ENCODE measurements around the gene ALK.

ALK gene

GRCh38 chr2:29921560-29921915 is at the start of gene ALK:
ALK (minus strand) TSS chr2:29921586; CDS start chr2:29920659, 927 bp downstream.
- peak; percentile 4 for DNase-seq (ENCODE audit: low read depth, low spot score)

- no peak for DNase-seq (ENCODE audit: low read depth, low spot score)
Observed at GRCh38 chr2:29966266-29966665, 44.9 kb upstream of the ALK start.

GRCh38 chr2:29963972-29964570 is 42.7 kb upstream of the ALK start:
- DNase-seq (ENCODE audit: low read depth, low spot score), result no peak

- DNase-seq (ENCODE audit: low read depth, low spot score), result no peak
Observed at GRCh38 chr2:29962922-29963321, 41.5 kb upstream of the ALK start.

GRCh38 chr2:29954316-29954715 is 32.9 kb upstream of the ALK start:
- no peak for DNase-seq (ENCODE audit: low read depth, low spot score)

GRCh38 chr2:29952973-29953372 is 31.6 kb upstream of the ALK start:
- no peak for DNase-seq (ENCODE audit: low read depth, low spot score)

- no peak for DNase-seq (ENCODE audit: low read depth, low spot score)
Observed at GRCh38 chr2:29951576-29951975, 30.2 kb upstream of the ALK start.

- no peak for DNase-seq (ENCODE audit: low read depth, low spot score)
Observed at GRCh38 chr2:29950481-29950880, 29.1 kb upstream of the ALK start.

GRCh38 chr2:29949042-29949441 is 27.7 kb upstream of the ALK start:
- DNase-seq (ENCODE audit: low read depth, low spot score), result no peak

- DNase-seq (ENCODE audit: low read depth, low spot score), result no peak
Observed at GRCh38 chr2:29946505-29946904, 25.1 kb upstream of the ALK start.

- no peak for DNase-seq (ENCODE audit: low read depth, low spot score)
Observed at GRCh38 chr2:29942711-29943110, 21.3 kb upstream of the ALK start.

- DNase-seq (ENCODE audit: low read depth, low spot score), result no peak
Observed at GRCh38 chr2:29940706-29941105, 19.3 kb upstream of the ALK start.

- no peak for DNase-seq (ENCODE audit: low read depth, low spot score)
Observed at GRCh38 chr2:29936020-29936419, 14.6 kb upstream of the ALK start.

GRCh38 chr2:29931818-29932217 is 10.4 kb upstream of the ALK start:
- no peak for DNase-seq (ENCODE audit: low read depth, low spot score)

- peak; percentile 21 for DNase-seq (ENCODE audit: low read depth, low spot score)
Observed at GRCh38 chr2:29923110-29923721, 1.8 kb upstream of the ALK start.

- DNase-seq (ENCODE audit: low read depth, low spot score), result no peak
Observed at GRCh38 chr2:29922605-29923004, 1.2 kb upstream of the ALK start.

- no peak for DNase-seq (ENCODE audit: low read depth, low spot score)
Observed at GRCh38 chr2:29920631-29921559, 491 bp downstream of the ALK start.

GRCh38 chr2:29920130-29920577 is 1.2 kb downstream of the ALK start:
- DNase-seq (ENCODE audit: low read depth, low spot score), result no peak

- DNase-seq (ENCODE audit: low read depth, low spot score), result no peak
Observed at GRCh38 chr2:29918941-29919340, 2.4 kb downstream of the ALK start.

GRCh38 chr2:29917781-29918180 is 3.6 kb downstream of the ALK start:
- no peak for DNase-seq (ENCODE audit: low read depth, low spot score)

GRCh38 chr2:29916571-29916970 is 4.8 kb downstream of the ALK start:
- no peak for DNase-seq (ENCODE audit: low read depth, low spot score)

- DNase-seq (ENCODE audit: low read depth, low spot score), result no peak
Observed at GRCh38 chr2:29910960-29911359, 10.4 kb downstream of the ALK start.

GRCh38 chr2:29910465-29910864 is 10.9 kb downstream of the ALK start:
- no peak for DNase-seq (ENCODE audit: low read depth, low spot score)

Data from activated CD4-positive, CD25-positive, alpha-beta regulatory T cell treated with anti-CD3 and anti-CD28 coated beads, Interleukin-2, amount 50 U/mL, for 16 hours (primary cell).